HG02938 (cell line): Measurements from ENCODE around the gene SLC4A11.

Experiments used
- ATAC-seq: cut with Tn5 transposase; IDR thresholded peaks from one replicate; pipeline ENCODE4 v1.9.1; 2021; ENCODE audit warnings: mild to moderate bottlenecking, moderate library complexity; ENCODE audit not compliant: unreplicated experiment

SLC4A11 gene

DNA sequence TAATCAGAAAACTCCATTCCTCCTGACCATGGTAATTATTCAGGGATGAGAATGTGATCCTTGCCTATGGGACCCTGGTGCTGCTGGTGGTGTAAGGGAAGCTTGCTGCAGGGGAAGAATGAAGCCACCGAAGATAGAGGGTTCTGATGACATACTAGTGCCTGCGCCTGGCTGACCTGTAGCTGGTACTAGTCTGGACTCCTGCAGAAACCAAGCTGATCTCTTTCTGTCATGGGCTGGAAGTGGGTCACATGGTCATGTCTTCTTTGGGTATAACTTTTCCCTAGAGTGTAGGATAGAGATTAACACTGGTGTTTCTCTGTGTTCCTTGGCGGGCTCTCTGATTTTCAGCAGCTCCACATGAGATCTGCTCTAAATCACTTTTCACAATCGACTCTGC lies 8.6 kb upstream of the SLC4A11 start:
- no peak for ATAC-seq

DNA sequence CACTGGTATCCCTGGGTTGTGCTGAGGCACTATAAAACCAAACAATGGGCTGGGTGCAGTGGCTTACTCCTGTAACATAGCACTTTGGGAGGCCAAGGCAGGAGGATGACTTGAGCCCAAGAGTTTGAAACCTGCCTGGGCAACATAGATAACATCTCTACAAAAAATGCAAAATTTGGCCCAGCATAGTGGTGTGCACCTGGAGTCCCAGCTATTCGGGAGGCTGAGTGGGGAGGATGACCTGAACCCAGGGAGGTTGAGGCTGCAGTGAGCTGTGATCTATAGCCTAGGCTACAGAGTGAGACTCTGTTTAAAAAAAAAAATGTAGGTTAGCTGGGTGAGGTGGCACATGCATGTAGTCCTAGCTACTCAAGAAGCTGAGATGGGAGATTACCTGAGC lies 7.7 kb upstream of the SLC4A11 start:
- no peak for ATAC-seq

DNA sequence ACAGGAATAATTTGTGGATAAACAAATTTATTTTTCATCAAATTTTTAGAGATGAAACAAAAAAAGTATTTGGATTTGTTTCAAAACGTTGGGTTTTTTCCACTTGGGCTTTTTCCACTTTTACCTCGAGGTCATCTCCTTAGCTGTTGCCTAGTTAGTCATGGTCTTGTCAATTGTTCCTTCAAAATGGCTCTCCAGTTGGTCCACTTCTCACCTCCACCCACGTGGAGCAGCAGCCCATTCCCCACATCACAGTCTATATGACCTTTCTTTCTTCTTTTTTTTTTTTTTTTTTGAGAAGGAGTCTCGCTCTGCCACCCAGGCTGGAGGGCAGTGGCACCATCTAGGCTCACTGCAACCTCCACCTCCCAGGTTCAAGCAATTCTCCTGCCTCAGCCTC lies 6.7 kb upstream of the SLC4A11 start:
- no peak for ATAC-seq

DNA sequence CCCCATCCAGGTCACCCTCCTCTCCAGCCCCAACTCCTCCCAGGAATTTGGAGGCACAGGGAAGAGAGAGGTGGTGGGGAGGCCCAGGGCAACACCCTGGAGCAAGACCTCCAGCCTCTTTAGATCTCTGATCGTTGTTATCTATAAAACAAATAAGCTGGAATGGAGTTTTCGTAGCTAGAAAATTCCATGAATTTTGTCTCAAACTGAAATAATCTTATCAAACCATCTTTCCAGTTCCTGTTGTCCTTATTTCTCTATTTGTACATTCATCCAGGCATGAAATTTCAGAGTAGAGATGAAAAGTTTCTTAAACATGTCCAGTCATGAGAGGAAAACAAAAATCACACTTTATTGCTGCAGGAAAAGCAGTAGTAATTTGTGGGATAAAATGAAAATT lies 6.2 kb upstream of the SLC4A11 start:
- ATAC-seq = no peak

DNA sequence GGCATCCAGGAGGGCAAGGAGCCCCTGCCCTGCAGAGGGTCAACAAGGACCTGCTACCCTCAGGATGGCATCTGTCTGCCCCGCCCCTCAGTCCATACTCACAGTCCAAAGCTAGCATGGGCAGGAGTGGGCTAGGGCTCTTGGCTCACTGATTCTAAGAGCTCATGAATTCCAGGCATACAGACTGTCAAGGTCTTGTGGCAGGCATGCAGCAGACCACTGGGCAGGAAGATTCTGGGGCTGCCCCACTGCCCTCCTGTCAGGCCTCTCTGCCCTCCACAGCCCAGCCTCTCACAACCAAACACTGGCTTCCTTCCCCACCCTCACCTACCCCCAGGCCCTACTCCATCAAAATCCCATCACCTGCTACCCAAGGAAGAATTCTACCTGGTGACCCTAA lies 5.6 kb upstream of the SLC4A11 start:
- no peak for ATAC-seq

DNA sequence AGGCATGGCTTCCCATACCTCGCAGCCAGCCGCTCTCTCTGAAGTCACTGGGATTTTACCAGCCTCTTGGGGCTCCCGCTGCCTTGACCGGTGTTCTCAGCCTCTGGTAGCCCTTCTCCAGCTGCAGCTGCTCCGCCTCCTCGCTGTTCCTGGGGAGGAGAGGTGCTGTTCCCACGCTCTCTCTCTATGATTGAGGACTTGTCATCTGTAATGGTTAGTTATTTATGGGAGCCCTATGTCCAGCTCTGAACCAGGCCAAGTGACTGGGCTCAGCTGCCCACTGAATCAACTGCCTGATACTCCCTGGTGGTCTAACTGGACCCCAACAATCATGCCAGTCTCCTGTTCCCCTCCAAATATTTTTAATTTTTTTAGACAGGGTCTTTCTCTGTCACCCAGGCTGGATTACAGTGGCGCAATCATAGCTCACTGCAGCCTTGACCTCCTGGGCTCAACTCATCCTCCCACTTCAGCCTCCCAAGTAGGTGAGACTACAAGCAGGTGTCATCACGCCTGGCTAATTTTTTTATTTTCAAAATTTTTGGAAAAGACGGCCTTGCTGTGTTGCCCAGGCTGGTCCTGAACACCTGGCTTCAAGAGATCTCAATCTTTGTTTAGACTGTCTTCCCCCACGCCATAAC lies 4.8 kb upstream of the SLC4A11 start:
- no peak for ATAC-seq

DNA sequence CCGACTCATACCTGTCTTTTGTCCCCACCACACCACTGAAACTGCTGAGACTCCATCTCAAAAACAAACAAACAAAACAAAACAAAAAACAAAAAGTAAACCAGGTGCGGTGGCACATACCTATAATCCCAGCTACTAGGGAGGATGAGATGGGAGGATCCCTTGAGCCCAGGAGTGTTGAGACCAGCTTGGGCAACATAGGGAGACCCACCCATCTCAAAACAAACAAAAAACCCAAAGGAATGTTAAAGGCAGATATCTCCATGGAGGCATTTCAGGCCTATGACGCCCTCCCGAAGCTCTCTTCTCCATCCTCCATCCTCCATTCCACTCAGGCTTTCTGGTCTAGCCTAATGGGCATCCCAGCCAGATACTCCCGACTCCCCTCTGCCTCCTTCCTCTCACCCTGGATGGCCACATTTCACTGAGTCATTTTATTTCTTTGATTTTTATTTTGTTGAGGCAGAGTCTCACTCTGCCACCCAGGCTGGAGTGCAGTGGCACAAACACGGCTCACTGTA lies 3.2 kb upstream of the SLC4A11 start:
- ATAC-seq = no peak

DNA sequence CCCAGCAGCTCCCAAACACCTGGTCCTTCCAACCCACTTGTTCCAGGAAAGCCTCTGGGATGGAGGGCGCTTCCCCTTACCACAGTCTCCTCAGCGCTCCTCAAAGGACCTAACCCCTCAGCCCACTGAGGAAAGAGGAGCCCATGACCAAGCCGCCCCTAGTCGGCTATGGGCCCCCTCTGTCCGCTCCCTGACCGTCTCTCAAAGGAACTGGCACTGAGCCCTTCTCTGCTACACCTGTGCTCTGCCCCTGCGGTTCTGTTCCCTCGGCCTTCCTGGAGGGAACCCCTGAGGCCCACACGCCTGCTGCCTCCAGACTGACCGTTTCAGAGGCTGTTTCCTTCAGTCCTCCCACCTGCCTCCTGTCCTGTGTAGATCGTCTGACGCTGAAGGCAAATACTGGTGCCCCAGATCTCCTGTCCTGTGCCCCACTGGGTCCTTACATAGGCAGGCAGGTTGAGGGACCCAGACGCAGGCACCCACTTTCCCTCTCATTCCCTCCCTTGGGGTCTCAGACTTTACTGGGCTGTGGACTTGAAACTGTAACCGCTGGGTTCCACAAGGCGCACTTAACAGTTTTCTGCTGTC lies 1.9 kb upstream of the SLC4A11 start:
- ATAC-seq = no peak

DNA sequence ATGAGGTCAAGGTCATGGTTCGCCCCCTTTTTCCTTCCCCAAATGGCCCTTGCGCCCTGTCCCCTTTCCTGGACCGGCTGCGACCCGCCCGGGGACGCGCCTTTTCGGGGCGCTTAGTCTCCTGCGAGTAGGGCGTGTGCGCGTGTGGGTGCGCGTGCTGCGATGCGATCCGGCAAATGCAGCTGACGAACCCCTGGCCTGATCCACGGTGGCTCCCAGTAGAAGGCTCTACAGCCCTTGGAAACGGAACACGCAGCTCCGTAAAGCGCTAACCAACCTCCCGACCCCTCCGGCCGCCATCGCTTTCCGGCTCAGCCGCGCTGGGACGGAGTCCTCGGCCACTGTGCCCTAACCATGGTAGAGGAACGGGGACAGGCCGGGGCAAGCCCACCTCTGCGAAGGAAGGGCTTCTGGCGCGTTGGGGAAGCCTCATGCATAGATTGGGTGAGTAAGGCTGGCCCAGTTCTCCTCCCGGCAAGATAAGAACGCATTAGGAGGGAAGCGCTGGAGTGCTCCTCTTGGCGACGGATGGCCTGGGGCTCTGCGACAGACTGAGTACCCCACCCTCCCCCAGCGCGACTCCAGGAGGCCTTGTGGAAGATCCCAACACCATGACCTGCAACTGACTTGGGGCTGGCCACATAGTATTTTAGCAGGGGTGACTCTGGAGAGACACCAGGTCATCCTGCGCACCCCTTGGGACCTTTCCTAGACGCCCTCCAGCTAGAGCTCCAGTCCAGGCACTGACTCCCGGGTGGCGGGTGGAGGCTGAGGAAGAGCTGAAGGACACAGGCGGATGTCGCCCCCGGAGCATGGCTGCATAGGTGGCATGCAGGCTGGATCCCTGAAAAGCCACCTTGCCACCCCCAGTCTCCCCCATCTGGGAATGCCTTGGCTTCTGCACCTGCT lies 1.1 kb upstream of the SLC4A11 start:
- ATAC-seq = no peak

DNA sequence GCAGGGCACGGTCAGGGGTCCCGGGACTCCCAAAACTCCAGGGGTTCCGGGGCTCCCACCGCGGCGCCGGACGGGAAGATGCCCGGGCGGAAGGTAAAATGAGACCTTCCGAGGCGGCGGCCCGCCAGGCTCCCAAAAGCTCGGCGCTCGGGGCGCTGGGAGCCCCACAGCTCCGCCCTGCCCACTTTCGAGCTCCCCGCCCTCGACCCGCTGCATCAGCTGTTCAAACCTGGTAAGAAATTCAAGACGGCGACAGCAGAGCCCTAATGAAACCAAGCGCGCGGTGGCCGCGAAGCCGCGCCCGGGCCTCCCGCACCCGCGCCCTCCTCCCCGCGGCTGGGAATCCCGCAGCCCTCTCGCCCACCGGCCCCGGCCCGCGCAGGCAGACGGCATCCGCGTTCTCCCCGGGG lies 369 bp downstream of the SLC4A11 start:
- ATAC-seq = peak; percentile 56

DNA sequence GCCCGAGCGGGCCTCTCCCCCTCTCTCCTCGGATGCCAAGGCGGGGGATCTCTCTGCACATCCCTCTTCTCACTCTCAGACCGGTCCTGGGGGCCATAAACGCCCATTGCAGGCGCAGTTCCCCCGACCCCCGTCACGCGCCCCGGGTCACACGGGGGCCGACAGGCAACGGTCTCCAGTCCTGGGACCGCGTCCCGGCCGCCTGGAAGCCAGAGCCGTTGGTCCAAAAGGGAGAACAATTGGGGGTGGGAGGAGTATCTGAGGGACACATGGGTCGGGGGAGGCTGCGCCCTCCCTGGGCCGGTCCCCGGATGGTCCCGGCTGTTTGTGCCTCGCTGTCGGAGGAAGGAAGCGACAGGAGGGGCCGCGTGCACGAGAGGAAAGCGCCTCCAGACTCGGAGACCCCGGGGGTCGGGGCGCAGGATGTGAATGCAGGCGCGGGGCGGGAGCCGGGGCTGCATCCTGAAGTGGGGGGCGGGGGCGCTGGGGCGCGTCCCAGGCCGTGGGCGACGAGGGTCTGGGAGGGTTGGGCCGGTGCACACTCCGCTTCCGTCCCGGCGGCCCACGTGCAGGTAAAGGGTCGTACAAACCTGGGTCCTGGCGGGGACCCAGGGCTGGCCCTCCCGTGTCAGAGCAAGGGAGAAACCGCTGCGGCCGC lies 903 bp downstream of the SLC4A11 start:
- no peak for ATAC-seq

DNA sequence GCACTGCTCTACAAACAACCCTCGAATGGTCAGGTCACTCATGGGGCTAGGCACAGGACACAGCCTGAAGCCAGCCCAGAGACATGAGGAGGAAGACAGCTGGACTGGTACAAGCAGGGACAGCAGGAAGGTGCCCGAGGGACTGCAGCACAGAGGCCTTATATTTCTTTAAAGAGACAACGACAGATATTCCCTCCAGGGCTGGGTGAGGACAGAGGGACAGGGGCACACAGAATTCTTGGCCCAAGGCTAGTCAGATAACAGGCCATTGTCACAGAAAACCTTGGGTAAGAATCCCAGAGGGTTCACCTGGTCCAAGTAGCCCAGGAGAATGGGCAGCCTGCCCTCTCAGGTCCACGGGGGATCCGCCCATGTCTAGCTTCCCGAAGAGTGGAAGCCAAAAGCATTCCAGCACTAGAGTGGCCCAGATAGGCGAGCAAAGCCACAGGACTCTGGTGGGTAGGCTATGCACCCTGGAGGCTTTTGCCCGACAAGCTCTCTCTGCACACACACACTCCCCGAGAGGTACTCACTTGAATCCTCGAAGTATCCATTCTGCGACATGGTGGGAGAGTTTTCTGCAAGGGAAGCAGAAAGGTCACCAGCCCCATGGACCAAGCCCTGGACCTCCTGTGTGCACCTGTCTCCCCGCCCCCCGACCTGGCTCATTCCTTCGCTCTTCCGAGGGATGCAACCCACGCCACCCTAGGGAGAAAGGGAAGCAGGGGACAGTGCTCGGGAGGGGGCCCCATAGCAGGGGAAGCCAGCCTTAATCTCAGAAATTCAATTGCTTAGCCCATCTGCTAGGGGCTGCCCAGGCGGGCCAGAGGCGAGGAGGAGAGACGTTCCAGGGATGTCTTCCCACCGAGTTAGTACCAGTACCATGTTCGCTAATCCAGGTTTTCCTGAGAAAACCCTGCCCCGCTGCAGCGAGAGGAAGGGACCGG lies 1.7 kb downstream of the SLC4A11 start:
- no peak for ATAC-seq

DNA sequence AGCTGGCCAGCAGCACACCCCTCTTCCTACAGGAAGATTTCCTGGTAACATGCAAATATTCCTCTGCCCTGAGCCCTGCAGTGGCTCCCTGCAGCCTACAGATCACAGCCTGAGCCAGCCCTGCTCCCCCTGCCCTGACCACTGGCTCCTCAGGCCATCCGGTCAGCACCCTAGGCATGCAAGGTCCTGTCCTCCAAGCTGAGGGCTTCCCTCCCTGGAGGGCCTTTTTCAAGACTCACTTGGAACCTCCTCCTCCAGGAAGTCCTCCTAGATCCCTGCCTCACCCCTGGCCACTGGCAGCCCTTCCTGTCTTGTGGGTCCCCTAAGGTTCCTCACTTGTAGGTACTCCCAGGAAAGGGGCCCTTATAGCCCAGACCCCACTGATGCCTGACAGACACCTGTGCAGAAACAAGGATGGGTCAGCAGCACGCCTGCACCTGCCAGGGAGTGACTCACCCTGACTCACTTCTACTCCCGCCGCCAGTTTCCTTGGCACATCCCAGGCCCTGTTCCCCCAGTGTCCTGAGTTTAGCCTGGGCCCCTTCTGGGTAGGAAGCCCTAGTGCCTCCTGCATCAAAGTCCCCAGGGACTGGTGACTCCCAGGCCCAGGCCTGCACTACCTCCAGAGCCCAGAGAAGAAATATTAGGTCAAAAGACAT lies 3.2 kb downstream of the SLC4A11 start:
- no peak for ATAC-seq

DNA sequence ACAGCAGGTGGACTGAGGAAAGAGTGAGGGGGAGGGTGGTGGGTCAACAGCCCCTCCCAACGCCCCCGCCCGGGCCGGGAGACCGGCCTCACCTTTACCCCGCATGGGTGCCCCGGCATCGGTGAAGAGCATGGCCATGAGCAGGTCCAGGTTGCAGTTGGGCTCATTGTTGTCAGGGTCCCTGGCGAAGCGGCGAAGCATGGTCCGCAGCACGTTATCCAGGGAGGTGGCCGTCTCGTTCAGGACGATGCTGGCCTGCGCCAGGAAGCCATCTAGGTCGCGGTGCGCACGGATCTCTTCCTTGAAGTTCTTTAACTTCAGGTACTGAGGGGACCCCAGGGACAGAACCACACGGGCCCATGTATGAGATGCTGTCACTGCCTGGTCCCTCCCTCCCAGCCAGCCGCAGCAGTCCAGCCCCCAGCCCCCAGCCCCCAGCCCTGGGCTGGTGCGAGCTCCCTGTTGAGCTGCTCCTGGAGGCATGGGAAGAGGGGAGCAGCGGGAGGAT lies 4.9 kb downstream of the SLC4A11 start:
- no peak for ATAC-seq

DNA sequence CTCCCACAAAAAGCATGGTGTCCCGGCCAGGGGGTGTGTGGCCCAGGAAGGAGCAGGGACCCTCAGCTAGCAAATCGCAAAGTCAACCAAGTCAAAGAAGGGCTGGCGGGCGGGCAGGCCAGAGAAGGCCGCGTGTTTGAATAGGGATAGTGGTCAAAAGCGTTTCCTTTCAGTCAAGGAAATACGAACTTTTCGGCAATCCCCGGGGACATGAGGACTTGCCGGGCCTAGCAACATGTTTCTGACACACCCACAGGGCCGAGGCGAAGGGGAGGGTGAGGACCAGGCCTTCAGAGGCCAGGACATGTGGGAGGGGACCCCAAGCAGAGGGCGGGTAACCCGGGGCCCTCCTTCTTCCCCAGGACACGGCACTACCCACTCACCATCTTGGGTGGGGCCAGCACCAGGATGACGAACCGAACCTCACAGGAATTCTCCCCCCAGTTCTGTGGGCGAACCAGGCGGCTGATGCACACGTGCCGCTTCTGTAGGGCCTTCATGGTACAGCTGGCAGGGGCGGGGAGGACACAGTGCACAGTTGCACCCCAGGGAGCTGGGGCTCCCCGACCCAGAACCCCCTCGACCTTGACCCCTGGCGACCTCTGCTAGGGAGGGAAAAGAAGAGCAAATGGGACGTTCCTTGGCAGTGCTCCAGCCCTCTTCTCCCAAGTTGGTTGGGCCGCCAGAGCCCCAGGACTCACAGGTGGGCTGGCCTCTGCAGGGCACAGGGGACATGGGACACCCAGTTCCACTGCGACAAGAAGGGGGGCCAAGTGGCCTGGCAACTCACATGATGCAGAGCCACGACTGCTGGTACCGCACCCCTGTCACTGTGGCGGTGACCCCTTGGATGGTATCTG lies 5.6 kb downstream of the SLC4A11 start:
- no peak for ATAC-seq

DNA sequence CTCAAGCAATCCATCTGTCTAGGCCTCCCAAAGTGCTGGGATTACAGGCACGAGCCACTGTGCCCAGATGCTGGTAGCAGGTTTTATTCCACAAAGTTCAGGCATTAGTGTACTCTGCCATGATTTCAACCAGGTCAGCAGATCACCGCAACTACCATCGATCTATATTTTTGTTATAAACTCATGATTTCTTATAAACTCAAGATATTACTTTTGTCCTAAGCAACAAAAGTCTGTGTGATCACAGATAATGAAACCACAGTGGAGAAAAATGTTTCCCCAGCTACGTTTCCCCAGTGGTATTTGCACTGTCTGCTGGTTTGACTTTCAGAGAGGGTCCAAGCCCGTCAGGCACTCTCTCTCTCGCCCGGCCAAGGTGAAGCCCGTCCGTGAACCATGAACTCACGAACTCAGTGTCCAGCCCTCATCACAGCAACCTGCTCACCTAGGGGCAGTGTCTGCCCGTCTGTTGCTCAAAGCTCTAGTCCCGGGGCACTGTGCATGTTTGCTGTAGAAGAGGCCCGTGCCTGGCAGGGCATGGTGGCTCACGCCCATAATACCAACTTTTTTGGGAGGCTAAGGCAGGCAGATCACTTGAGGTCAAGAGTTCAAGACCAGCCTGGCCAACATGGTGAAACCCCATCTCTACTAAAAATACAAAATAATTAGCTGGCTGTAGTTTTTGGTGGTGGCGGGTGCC lies 7.0 kb downstream of the SLC4A11 start:
- ATAC-seq = no peak

DNA sequence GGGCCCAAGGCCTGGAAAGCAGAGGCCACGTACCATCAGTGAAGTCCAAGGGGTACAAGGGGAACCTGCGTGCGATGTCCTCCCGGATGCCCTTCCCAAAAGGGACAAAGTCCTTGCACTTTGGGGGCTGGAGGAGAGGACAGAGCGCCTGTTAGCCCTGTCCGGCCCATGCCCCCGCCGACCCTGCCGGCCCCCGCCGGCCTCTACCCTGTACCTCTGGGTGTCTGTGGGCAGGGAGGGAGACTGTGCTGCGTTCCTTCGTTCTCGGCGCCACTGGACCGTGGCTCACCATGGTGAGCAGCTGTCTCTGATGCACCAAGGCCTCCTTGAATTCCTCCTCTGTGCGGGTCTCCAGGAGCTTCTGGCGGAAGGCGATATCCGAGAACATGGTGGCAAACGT lies 7.9 kb downstream of the SLC4A11 start:
- no peak for ATAC-seq

DNA sequence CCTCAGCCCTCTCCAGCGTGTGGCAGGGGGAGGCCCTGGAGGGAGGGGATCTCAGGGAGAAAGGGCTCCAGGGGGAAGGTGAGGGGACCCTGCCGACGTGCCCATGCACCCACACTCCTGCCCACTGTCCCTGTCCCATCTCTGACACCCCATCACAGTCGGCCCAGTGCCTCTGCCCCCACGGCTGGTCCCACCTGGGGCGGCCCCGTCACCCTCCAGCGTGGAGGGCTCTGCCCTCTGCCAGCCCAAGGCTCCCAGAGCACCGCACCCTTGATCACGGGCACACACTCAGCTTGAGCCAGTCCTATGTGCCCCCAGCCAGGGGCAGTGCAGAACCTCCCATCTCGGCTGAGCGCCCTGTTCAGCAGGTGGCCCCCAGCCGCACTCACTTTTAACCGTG lies 9.2 kb downstream of the SLC4A11 start:
- ATAC-seq = no peak
